GM12878 (cell line): ENCODE results near the gene PRPS2. TPM values are rescaled to one million over a fixed set of nuclear protein-coding genes. Genes with fewer than 3 reads are reported as not detected.

Experiments used
- ATAC-seq: fragments of 200-7000 bp; cut with Tn5 transposase; 3 replicates; pipeline ENCODE4 v1.9.1; 2020; ENCODE audit warnings: mild to moderate bottlenecking, moderate library complexity
- BruUV-seq: library from RNA; stranded (reverse); fragments of 400-500 nt; replicated peaks from 2 replicates; lab custom pipeline; 2021; lab: Mats Ljungman, UMichigan
- CTCF ChIA-PET: fragments of 300-600 bp; sonication (Branson Sonifier 250); formaldehyde crosslinking; extraction: SDS; loops from one replicate; lab custom pipeline; 2021; ENCODE audit warnings: inconsistent platforms; lab: Yijun Ruan, JAX
- POLR2A ChIA-PET: fragments of 350-600 bp; formaldehyde crosslinking; extraction: SDS; loops from one replicate; lab custom pipeline; 2021; ENCODE audit warnings: inconsistent platforms; lab: Charles Lee
- RAD21 ChIA-PET: fragments of 300-600 bp; sonication (Branson Sonifier 250); formaldehyde crosslinking; loops from one replicate; lab custom pipeline; 2023; ENCODE audit warnings: antibody characterized with exemption; ENCODE audit not compliant: unreplicated experiment; lab: Charles Lee
- SMC1A ChIA-PET: fragments of 300-600 bp; sonication (Branson Sonifier 250); formaldehyde crosslinking; loops from one replicate; lab custom pipeline; 2023; ENCODE audit not compliant: unreplicated experiment, uncharacterized antibody; lab: Charles Lee
- DNase-seq: peaks from one replicate; pipeline ENCODE4 v3.0.0-alpha.2; 2011; ENCODE audit warnings: low read depth, low spot score
- FAIRE-seq: peaks from 3 replicates; lab custom pipeline; 2011; peaks lifted over from hg19 to GRCh38; lab: Jason Lieb, UNC
- H2AFZ ChIP-seq: 2 replicates; pipeline ENCODE4 v1.6.0; 2011; ENCODE audit warnings: low read depth, low read length, control low read depth; ENCODE audit not compliant: control insufficient read depth
- H3K27ac ChIP-seq: 2 replicates; pipeline ENCODE4 v1.5.1; 2011; ENCODE audit warnings: control low read depth; ENCODE audit not compliant: control insufficient read depth, insufficient read depth
- H3K27me3 ChIP-seq, 2 experiments: replicated peaks in 1 of 2; 2 replicates each; pipeline versions ENCODE4 v1.6.0 to v1.6.1; 2011; ENCODE audit warnings: low read length in 1 of 2; ENCODE audit not compliant: control insufficient read depth in 2 of 2, insufficient read depth in 2 of 2
- H3K36me3 ChIP-seq, 2 experiments: 2 replicates each; pipeline ENCODE4 v1.5.1; 2011; ENCODE audit warnings: low read length in 1 of 2; ENCODE audit not compliant: control insufficient read depth in 2 of 2, insufficient read depth in 2 of 2
- H3K4me1 ChIP-seq: 2 replicates; pipeline ENCODE4 v1.6.1; 2011; ENCODE audit warnings: mild to moderate bottlenecking, low read length, moderate library complexity, mixed read lengths; ENCODE audit not compliant: control insufficient read depth, insufficient read depth
- H3K4me2 ChIP-seq: 2 replicates; pipeline ENCODE4 v1.6.0; 2011; ENCODE audit warnings: control low read depth; ENCODE audit not compliant: control insufficient read depth, insufficient read depth
- H3K4me3 ChIP-seq: fragments of 200-600 bp; sonication (generic); 2 replicates; pipeline ENCODE4 v1.5.1; 2016
- H3K79me2 ChIP-seq: 2 replicates; pipeline ENCODE4 v1.6.0; 2011; ENCODE audit warnings: low read length; ENCODE audit not compliant: control insufficient read depth, insufficient read depth
- H3K9ac ChIP-seq: 2 replicates; pipeline ENCODE4 v1.8.0; 2011; ENCODE audit warnings: low read length, control low read depth, mixed read lengths; ENCODE audit not compliant: control insufficient read depth, insufficient read depth
- H3K9me3 ChIP-seq: replicated peaks from 3 replicates; pipeline ENCODE4 v1.5.1; 2011; ENCODE audit warnings: mild to moderate bottlenecking, low read length; ENCODE audit not compliant: control insufficient read depth, insufficient read depth
- H4K20me1 ChIP-seq: 2 replicates; pipeline ENCODE4 v1.6.0; 2011; ENCODE audit not compliant: control insufficient read depth, insufficient read depth
- ATF3 ChIP-seq: IDR thresholded peaks from 2 replicates; pipeline ENCODE4 v1.6.1; 2011; ENCODE audit warnings: low read depth, mild to moderate bottlenecking, low read length, moderate library complexity, borderline replicate concordance; ENCODE audit errors: extremely low read depth
- BACH1 ChIP-seq: fragments of 450-650 bp; IDR thresholded peaks from 2 replicates; pipeline ENCODE4 v1.6.1; 2017; ENCODE audit warnings: mild to moderate bottlenecking, borderline replicate concordance
- CBFB ChIP-seq: IDR thresholded peaks from 2 replicates; pipeline ENCODE4 v1.6.1; 2016; ENCODE audit warnings: antibody characterized with exemption, low read depth
- EP300 ChIP-seq, 2 experiments: fragments of 150-350 bp in 1 of 2; IDR thresholded peaks; 2 replicates each; pipeline ENCODE4 v1.6.1; 2011 to 2012; ENCODE audit warnings: low read depth in 2 of 2, low read length in 2 of 2, borderline replicate concordance in 1 of 2, improper control_type of control experiment in 1 of 2, inconsistent platforms in 1 of 2; ENCODE audit not compliant: control insufficient read depth in 1 of 2
- KLF5 ChIP-seq: fragments of 450-650 bp; IDR thresholded peaks from 2 replicates; pipeline ENCODE4 v1.6.1; 2014; ENCODE audit warnings: mild to moderate bottlenecking; ENCODE audit not compliant: partially characterized antibody
- MLLT1 ChIP-seq: fragments of 450-650 bp; IDR thresholded peaks from 2 replicates; pipeline ENCODE4 v1.6.1; 2016; ENCODE audit warnings: mild to moderate bottlenecking
- MYB ChIP-seq: fragments of 150-350 bp; IDR thresholded peaks from 2 replicates; pipeline ENCODE4 v1.6.1; 2014; ENCODE audit warnings: mild to moderate bottlenecking, low read depth, low read length, borderline replicate concordance
- NRF1 ChIP-seq: conservative IDR thresholded peaks from 2 replicates; pipeline ENCODE4 v1.6.1; 2011; ENCODE audit warnings: mild to moderate bottlenecking, low read depth, low read length, improper control_type of control experiment
- PML ChIP-seq: IDR thresholded peaks from 2 replicates; pipeline ENCODE4 v1.6.1; 2012; ENCODE audit warnings: low read length, inconsistent platforms
- RCOR1 ChIP-seq: conservative IDR thresholded peaks from 2 replicates; pipeline ENCODE4 v1.6.1; 2012; ENCODE audit warnings: low read depth, low read length, improper control_type of control experiment
- SMARCA5 ChIP-seq: fragments of 450-650 bp; IDR thresholded peaks from 2 replicates; pipeline ENCODE4 v1.6.1; 2017; ENCODE audit warnings: mild to moderate bottlenecking
- SRF ChIP-seq, 2 experiments: IDR thresholded peaks; 2 replicates each; pipeline ENCODE4 v1.6.1; 2011; ENCODE audit warnings: low read depth in 2 of 2, low read length in 2 of 2, mild to moderate bottlenecking in 1 of 2, moderate library complexity in 1 of 2
- STAT1 ChIP-seq: fragments of 450-650 bp; conservative IDR thresholded peaks from 2 replicates; pipeline ENCODE4 v1.6.1; 2014; ENCODE audit warnings: antibody characterized with exemption, mild to moderate bottlenecking
- ZNF217 ChIP-seq: fragments of 450-650 bp; IDR thresholded peaks from 2 replicates; pipeline ENCODE4 v1.6.1; 2017; ENCODE audit warnings: antibody characterized with exemption, mild to moderate bottlenecking
- WGBS: methylation state at CpG from one replicate; pipeline ENCODE4 v1.1.6; 2016; ENCODE audit warnings: low lambda C conversion rate; ENCODE audit not compliant: insufficient replicate concordance, insufficient coverage; ENCODE audit errors: missing lambda C conversion rate; 5-methylcytosine and 5-hydroxymethylcytosine counted together
- in situ Hi-C: fragments of 300-500 bp; cut with MboI; formaldehyde crosslinking; loops from 9 replicates; pipeline ENCODE4 v1.14.3; 2018; ENCODE audit warnings: mixed read lengths
- intact Hi-C: fragments of 100-400 bp; cut with micrococcal nuclease; formaldehyde crosslinking; loops from one replicate; pipeline ENCODE4 v1.14.2; 2022; ENCODE audit not compliant: unreplicated experiment
- polyA plus RNA-seq, 11 experiments: library from polyadenylated mRNA; depleted of rRNA in 4 of 11; unstranded in 6 of 11; stranded (reverse) in 5 of 11; fragments of >200 nt; fragmentation: Nextera tagmentation in 4 of 11; fragmentation: Illumina TruSeq in 1 of 11; extraction: Ambion mirVana in 4 of 11; extraction: Trizol in 1 of 11; gene quantifications; 1 replicate in 1 of 11; 2 replicates in 10 of 11; pipeline versions ENCODE4 v1.2.1 to v1.2.3, GENCODE V29; 2011 to 2016; ENCODE audit warnings: inconsistent platforms in 2 of 11, missing spikeins in 2 of 11, low read depth in 1 of 11
- total RNA-seq, 4 experiments: library from RNA; depleted of rRNA in 3 of 4; stranded (reverse); fragments of >200 nt in 3 of 4; fragmentation: Illumina TruSeq in 1 of 4; extraction: Trizol in 1 of 4; gene quantifications; 2 replicates each; pipeline versions ENCODE4 v1.2.1 to v1.2.3, GENCODE V29; 2013 to 2021

PRPS2 gene
- total and polyA plus RNA-seq, 10 of the 15 experiments (the other 5 are each of a cell fraction or from before 2014, with no cell fraction given), result 44.1 to 102 (median 58.2) TPM

GRCh38 chrX:12811658-12812057 is 20.4 kb downstream of the PRPS2 start:
- FAIRE-seq, result no peak

More at GRCh38 chrX:12811658-12812057, 20.4 kb downstream of the PRPS2 start:
- DNase-seq (no peak), ATAC-seq (no peak)
- Histone ChIP-seq H3K9ac (no peak overlapping the region), H3K4me1 (no peaks in the 10 kb centered on the region), H3K36me3 (peaks cover 0 to 4% of the 10 kb centered on the region in 2 experiments; a peak in 1 of 4 replicates), H3K4me2 (no peak overlapping the region), H3K79me2 (no peaks in the 10 kb centered on the region; the same call in 1 of the 2 replicates), H3K4me3 (no peak overlapping the region), H2AFZ (no peak overlapping the region), H3K27ac (no peak overlapping the region), H3K9me3 (no peaks in the 10 kb centered on the region), H4K20me1 (no peaks in the 10 kb centered on the region), H3K27me3 (no peaks in the 10 kb centered on the region)
- ChIA-PET CTCF (interaction anchor here (1.6 to 6.9 kb wide), 2 partner anchors 82 to 91 kb away, joined by 5 to 431 read pairs; no protein-coding TSS in a partner anchor), POLR2A (interaction anchor here (0.6 kb wide), 1 partner anchor 86 kb away, joined by 4 read pairs; no protein-coding TSS in a partner anchor), SMC1A (interaction anchor here (0.6 to 6.6 kb wide), 3 partner anchors 82 to 92 kb away, joined by 3 to 349 read pairs (median 3); no protein-coding TSS in a partner anchor), RAD21 (interaction anchor here (1.6 to 8.1 kb wide), 2 partner anchors 83 to 676 kb away, joined by 3 to 277 read pairs; no protein-coding TSS in a partner anchor)
- no peak for TF ChIP-seq EP300 (IDR thresholded peaks at IDR 0.05; ENCODE audit: borderline replicate concordance in 1 of 2, control insufficient read depth in 1 of 2, low read depth in 2 of 2, low read length in 2 of 2)
- no peak for TF ChIP-seq STAT1
- TF ChIP-seq SRF (IDR thresholded peaks at IDR 0.05; ENCODE audit: low read depth in 2 of 2, low read length in 2 of 2), result no peak
- TF ChIP-seq KLF5, result no peak
- TF ChIP-seq ATF3, result no peak
- no peak for TF ChIP-seq RCOR1
- no peak for TF ChIP-seq NRF1
- no peak for TF ChIP-seq SMARCA5
- TF ChIP-seq MLLT1, result no peak
- no peak for TF ChIP-seq ZNF217
- no peak for TF ChIP-seq PML
- no peak for TF ChIP-seq MYB
- TF ChIP-seq BACH1, result no peak
- no peak for TF ChIP-seq CBFB
- intact Hi-C loops, result loop anchor here (5.0 to 10.0 kb wide), 3 partner anchors 136 to 836 kb away; no protein-coding TSS in a partner anchor
- in situ Hi-C loops, result loop anchor here (10.0 kb wide), 1 partner anchor 673 kb away; no protein-coding TSS in a partner anchor
- no TSS peak for BruUV-seq
- 71% methylated on average over 8 of the region's 8 CpGs for WGBS
